ENCODE measurements around the gene SLC44A2.

SLC44A2 gene

DNA sequence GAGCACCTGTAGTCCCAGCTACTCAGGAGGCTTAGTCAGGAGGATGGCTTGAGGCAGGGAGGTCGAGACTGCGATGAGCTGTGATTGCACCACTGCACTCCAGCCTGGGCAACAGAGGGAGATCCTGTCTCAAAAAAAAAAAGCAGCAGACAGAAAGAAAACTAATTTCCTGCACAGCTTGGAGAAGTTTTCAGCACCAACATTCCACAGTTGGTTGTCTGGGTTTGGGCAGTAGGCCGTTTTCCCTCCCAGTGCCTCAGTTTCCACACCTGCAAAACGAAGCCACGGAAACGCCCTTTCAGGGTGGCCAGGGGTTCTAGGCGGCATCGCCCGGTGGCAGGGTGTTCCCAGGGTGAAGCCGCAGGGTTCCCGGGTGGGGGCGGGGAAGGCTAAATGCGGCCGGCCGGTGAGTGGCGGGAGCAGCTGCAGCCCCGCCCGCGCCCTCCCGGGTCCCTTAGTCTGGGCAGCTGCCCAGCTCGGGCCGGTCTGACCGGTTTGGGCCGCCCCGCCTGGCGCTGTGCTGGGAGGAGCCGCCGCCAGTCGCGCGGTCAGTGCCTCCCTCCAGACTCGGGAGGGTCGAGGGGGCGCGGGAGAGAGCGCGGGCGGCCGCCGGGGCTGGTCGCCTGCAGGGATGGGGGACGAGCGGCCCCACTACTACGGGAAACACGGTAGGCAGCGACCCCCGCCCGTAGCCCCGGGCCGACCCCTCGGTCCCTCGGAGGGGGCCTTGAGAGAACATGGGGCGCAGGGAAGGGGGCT, at the start of gene SLC44A2:
Gene SLC44A2 (plus strand): TSS at position 551 of the 759 bp plus-strand sequence. CDS start 81 bp downstream, at position 632.
- peak; percentile 28 for DNase-seq (ENCODE audit: low spot score)

DNA sequence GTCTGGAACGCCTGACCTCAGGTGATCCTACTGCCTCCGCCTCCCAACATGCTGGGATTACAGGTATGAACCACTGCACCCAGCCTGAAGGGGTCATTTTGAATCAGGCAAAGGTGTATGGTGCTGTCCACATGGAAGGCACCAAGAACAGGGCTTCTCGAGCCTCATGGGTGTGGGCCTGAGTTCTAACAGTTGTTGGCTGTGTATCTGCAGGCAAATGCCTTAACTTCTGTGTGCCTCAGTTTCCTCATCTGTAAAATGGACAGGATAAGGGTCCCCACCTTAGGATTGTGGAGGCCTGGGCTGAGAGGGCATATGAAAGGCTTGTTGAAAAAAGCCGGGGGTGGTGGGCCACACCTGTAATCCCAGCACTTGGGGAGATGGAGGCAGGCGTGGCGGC, 47.4 kb upstream of the SLC44A2 start:
- no peak for DNase-seq (ENCODE audit: low spot score)

GRCh38 chr19:10580979-10581631, 44.2 kb upstream of the SLC44A2 start:
- peak; percentile 88 for DNase-seq (ENCODE audit: low spot score)

DNA sequence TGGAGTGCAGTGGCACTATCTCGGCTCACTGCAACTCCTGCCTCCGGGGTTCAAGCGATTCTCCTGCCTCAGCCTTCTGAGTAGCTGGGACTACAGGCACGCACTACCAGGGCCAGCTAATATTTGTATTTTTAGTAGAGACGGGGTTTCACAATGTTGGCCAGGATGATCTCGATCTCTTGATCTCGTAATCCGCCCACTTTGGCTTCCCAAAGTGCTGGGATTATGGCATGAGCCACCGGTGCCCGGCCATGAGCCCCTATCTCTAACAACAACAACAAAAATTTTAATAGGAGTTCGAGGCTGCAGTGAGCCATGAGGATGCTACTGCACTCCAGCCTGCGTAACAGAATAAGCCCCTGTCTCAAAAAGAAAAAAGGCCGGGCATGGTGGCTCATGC, 43.3 kb upstream of the SLC44A2 start:
- DNase-seq (ENCODE audit: low spot score) = no peak

DNA sequence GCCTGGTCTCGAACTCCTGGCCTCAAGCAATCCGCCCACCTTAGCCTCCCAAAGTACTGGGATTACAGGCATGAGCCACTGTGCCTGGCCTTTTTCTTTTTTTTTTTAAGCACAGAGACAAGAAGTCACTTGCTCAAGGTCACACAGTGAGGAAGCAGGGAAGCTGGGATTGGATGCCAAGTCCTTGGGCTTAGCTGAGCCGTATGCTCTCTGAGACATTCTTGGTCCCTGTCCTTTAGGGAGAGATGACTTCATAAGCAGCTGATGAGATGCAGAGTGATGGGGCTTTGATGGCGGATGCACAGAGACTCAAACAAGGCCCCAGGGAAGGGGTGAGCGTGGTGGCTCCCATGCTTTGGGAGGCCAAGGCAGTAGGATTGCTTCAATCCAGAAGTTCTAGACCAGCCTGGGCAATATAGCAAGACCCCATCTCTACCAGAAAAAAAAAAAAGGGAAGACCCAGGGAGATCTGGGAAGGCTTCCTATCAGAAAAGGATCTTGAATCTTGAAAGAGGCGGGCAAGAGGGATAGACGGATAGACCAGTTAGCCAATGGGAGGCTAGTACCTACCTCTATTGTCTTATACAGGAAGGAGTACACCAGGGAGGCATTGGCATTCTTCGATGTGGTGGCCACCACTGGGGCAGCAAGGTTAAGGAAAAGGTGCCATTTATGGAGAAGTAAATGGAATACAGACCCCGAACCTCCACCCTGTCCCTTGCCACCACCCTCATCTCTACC, 42.1 kb upstream of the SLC44A2 start:
- DNase-seq (ENCODE audit: low spot score) = no peak

DNA sequence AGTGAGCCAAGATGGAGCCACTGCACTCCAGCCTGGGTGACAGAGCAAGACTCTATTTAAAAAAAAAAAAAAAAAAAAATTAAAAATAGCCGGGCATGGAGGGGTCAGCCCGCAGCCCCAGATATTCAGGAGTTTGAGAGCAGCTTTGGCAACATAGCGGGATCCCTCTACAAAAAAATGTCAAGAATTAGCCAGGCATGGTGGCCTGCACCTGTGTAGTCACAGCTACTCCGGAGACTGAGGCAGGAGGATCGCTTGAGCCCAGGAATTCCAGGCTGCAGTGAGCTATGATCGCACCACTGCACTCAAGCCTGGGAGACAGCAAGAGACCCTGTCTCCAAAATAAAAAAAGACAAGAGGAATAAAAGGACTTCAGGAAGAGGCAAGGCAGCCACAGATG, 39.0 kb upstream of the SLC44A2 start:
- DNase-seq (ENCODE audit: low spot score) = no peak

DNA sequence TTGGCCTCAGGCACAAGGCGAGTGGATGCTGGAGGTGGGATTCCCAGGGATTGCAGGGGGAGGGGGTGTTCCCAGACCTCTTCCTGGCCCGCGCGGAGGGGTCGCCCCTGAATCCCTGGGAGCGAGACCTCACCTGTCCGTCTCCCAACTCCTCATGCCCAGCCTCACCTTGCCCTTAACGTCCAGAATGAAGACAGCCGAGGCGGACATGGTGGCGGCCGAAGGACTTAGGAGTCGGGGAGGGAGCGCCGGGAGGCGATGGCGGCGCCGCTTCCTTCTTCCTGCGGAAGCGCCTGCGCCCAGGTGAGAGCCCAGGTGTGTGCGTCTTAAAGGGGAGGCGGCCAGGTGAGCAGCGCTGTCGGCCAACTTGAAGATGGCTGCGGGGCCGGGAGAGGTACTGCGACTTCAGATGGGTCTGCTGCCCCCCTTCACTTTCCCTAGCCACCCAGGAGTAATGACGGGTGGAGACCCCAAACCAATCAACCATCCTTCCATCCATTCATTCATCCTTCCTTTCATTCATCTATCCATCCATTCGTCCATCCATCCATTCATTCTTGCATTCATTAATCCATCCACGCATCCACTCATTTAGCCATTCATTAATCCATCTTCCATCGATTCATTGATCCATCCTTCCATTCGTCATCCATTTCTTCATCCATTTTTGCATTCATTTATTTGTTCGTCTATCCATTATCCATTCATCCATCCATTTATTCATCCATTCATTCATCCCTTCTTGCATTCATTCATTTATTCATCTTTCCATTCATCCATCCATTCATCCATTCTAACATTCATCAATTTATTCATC, 38.1 kb upstream of the SLC44A2 start, which contains the start of gene AP1M2:
Gene AP1M2 (minus strand): TSS at position 291 of the 817 bp plus-strand sequence. CDS start 81 bp downstream, at position 210.
- no peak for DNase-seq (ENCODE audit: low spot score)

DNA sequence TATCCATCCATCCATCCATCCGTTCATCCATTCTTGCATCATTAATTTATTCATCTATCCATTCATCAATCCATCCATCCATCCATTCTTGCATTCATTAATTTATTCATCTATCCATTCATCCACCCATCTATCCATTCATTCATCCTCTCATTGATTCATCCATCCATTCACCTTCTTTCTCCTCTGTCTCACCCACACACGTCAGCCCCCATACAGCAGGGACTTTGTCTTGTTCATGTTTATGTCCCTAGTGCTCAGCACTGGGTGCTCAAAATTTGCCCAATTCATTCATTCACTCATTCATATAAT, 37.6 kb upstream of the SLC44A2 start:
- DNase-seq (ENCODE audit: low spot score) = no peak

GRCh38 chr19:10593148-10593547, 32.2 kb upstream of the SLC44A2 start:
- no peak for DNase-seq (ENCODE audit: low spot score)

- no peak for DNase-seq (ENCODE audit: low spot score)
Observed at GRCh38 chr19:10593820-10594637, 31.3 kb upstream of the SLC44A2 start.

DNA sequence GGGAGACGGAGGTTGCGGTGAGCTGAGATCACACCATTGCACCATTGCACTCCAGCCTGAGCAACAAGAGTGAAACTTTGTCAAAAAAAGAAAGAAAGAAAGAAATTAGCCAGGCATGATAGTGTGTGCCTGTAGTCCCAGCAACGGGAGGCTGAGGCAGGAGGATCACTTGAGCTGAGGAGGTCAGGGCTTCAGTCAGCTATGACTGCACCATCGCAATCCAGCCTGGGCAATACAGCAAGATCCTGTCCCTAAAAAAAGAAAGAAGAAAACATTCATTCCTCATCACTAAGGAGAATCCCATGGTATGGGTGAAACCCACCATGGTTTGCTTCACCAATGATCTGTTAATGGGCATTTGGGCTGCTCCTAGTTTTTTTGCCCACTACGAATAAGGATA, 25.2 kb upstream of the SLC44A2 start:
- DNase-seq (ENCODE audit: low spot score) = no peak

- DNase-seq (ENCODE audit: low spot score) = no peak
Observed at GRCh38 chr19:10601999-10602329, 23.4 kb upstream of the SLC44A2 start.

GRCh38 chr19:10602330-10603083, 22.8 kb upstream of the SLC44A2 start:
- DNase-seq (ENCODE audit: low spot score) = peak; percentile 49

DNA sequence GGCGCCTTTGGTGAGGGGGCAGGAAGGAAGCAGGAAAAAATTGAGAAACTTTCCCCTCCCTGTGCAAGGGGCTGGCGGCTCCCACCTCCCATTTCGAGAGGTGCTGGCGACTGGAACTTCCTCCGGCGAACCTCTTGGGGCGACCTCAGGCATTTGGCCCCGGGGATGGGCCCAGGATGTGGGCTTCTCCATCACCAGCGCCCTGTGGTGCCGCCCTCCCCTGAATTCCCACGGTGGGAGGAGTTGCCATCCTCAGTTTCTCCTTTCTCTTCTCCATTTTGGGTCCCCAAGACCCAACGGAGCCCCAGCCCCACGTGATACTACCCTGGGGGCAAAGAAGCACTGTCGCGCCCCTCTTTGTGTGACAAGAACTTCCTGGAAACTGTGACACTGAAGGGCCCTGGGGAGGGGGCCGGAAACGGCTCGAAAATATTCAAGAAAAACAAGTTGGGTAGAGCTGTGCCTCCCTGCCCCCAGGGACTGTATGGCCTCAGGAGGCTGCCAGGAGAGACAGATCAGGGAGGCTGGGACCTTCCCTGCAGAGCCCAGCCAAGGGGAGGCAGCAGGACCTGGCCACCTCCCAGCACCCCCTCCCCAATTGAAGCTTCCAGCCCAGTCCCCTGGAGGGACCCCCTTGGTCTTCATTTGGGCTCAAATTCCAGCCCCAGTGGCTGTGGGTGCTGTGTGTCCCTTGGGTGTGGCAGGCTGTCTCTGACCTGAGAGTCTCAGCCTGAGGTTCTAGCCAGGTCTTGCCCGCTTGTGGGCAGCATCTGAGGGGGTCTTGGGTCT, 22.1 kb upstream of the SLC44A2 start:
- DNase-seq (ENCODE audit: low spot score) = no peak

GRCh38 chr19:10603873-10604459, 21.4 kb upstream of the SLC44A2 start:
- no peak for DNase-seq (ENCODE audit: low spot score)

DNA sequence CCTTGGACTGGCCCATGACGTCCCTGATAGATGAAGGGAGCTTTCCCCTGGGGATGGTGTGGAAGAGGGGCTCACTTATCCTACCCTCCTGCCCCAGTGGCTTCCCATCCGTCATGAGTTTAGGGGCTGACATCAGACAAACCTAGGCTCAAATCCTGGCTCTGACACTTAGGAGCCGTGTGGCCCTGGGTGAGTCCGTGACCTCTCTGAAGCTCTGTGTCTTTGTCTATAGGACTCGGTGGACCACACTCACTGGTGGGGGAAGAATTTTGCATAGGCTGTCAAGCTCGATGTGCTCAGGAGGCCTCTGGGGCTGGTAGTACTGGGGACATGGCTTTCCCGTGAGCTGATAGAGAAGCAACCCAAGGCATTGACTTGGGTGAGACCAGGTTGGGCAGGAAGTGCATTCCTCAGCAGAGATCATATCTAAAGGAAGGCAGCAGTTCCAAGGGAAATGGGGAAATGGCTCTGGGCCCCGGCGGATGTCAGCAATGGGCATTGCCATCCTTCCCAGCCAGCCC, 20.8 kb upstream of the SLC44A2 start:
- DNase-seq (ENCODE audit: low spot score) = peak; percentile 35

GRCh38 chr19:10611907-10612306, 13.4 kb upstream of the SLC44A2 start:
- DNase-seq (ENCODE audit: low spot score) = no peak

DNA sequence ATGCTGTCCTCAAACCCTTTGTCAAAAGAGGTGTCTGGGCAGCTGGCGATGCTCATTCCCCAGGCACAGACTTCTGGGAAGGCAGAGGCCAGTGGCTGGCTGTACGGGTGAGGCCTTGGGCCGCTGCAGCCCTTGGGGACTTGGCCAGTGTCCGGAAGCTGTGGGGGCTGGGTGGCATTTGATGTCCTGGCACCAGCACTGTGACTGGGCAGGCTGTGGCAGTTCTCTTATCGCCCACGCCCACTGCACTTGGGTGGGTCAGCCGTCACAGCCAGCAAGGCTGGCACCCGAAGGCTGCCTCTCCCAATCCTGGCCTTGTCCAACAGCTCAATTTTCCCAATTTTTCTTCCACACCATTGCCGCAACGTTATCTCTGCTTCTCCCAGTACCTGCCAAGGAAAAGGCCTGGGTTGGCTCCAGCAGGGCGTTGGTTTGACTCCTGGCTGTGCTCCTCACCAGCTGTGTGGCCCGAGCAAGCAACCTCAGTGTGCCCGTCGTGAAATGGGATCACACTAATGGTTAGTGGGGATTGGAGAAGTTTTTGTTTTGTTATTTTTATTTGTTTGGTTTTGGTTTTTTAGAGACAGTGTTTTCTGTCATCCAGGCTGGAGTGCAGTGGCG, 12.7 kb upstream of the SLC44A2 start:
- no peak for DNase-seq (ENCODE audit: low spot score)

Data from SW480 (cell line).